Stimulated activated CD8-positive, alpha-beta memory T cell treated with anti-CD3 and anti-CD28 coated beads, Interleukin-2, amount 100 ng/mL, for 1 hour (primary cell): Measurements from ENCODE around the gene ROBO3.
A peak's percentile ranks its signal among the peaks of the same experiment; 100 is the strongest.

Experiments used
- DNase-seq, 2 donors: peaks; one replicate each; pipeline ENCODE4 v3.0.0-alpha.2; 2020; ENCODE audit warnings: low read depth in 2 of 2

ROBO3 gene

GRCh38 chr11:124846070-124846673 lies 19.1 kb upstream of the ROBO3 start:
- DNase-seq: no peak

GRCh38 chr11:124859171-124859570 lies 6.1 kb upstream of the ROBO3 start:
- DNase-seq: no peak

- DNase-seq: no peak
Measured at GRCh38 chr11:124861670-124862069, 3.6 kb upstream of the ROBO3 start.

- no peak for DNase-seq
Measured at GRCh38 chr11:124863137-124863825, 2.0 kb upstream of the ROBO3 start.

DNA sequence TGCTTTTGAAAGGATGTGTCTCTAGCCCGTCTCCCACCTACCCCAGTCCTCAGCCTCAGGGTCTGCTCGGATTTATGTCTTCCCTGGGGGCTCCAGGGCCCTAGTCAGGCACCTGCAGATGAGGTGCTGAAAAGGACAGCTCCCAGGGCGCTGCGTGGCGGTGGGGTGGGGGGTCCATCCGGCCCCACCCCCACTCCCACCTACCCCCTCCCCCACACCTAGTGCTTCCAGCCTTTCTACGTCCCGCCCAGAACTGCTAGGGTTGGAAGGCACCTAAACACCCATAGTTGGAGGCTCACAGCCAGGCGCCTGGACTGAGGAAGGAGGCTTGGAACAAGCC lies 1.4 kb upstream of the ROBO3 start:
- DNase-seq: no peak

- no peak for DNase-seq
Measured at GRCh38 chr11:124864176-124864891, 898 bp upstream of the ROBO3 start.

DNA sequence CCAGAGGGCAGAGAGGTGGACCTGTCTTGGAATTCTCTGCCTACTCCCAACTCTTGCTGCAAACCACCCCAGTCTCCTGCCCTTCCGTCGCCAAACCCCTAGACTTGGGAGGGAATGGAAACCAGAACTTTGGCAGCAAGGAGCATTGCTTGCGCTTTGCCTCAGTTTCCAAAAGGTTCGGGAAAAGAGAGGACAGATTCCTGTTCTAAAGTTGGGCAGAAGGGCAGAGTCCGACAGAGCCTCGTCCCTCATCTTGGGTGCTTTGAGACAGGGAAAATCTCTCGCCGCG lies 396 bp upstream of the ROBO3 start:
- DNase-seq: no peak

DNA sequence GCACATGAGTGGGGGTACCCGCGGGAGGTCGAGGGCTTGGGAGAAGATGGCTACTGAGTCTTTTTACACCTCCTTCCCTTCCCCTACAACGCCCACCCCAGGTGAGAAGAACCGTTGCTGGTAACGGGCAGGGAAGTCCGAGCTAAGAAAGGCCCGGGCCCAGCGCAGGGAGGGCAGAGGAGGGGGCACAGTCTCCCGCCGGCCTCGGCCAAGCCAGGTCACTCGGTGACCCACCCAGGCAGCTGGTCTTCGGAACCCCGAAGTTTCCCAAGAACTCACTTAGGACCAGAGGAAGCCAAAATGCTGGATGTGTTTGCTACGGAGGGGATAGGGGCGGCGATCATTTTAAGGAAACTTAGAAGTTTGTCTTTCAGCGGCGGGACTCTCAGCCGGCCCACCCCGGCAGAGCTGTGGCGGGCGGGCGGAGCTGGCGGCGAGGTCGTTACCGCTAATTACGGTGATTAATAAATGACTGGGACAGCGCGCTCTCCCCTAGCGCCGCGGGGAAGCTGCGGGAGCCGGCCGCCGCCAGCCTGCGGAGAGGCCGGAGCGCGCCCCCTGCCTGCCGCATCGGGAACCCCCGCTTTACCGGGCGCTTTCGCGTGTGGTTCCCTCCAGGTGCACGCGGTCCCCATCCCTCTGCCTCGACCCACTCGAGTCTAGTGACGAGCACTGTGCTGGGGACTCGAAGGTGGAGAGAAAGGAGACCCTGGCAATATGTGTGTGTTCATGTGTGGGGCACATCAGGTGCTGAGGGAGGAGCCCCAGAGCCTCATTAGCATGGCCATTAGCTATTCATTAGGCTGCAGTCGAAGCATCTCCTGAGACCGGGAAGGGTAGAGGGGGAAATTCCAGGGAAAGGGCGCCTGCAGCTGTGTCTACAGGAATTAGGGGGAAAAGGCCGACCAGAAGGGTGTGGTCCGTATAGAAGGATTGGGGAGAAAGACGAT lies 945 bp downstream of the ROBO3 start:
- peak in 1 of 2 donors; percentile 17 for DNase-seq

GRCh38 chr11:124867700-124868099 lies 2.5 kb downstream of the ROBO3 start:
- no peak for DNase-seq

- no peak for DNase-seq
Measured at GRCh38 chr11:124868331-124869274, 3.4 kb downstream of the ROBO3 start.

DNA sequence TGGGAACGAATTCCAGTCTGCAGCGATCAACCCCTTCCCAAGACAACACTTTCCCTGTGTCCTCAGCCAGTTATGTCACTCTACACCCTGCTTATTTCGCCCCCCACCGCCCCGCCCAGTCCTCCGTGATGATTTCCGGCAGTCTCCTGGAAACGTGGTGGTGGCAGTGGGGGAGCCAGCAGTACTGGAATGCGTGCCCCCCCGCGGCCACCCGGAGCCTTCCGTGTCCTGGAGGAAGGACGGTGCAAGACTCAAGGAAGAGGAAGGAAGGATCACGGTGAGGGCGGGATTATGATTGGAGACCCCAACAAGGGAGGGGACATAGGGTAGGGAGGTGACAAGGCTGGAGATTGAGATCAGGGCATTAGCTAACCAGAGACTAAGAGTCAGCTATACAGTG lies 4.1 kb downstream of the ROBO3 start:
- no peak for DNase-seq

DNA sequence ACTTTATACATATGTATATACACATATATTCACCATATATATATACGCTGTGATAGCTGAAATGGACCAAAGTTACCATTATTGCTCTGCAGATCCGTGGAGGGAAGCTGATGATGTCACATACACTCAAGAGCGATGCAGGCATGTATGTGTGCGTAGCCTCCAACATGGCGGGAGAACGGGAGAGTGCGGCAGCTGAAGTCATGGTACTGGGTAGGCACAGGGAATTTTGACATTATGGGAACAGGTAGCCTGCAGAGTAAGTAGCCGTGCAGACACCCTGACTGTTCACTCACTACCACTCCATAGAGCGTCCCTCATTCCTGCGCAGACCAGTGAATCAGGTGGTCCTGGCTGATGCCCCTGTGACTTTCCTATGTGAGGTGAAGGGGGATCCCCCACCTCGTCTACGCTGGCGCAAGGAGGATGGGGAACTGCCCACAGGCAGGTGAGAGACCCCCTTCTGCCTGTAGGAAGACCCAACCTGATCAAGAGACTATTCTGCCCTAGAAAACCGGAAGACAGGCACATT lies 4.7 kb downstream of the ROBO3 start:
- DNase-seq: no peak

DNA sequence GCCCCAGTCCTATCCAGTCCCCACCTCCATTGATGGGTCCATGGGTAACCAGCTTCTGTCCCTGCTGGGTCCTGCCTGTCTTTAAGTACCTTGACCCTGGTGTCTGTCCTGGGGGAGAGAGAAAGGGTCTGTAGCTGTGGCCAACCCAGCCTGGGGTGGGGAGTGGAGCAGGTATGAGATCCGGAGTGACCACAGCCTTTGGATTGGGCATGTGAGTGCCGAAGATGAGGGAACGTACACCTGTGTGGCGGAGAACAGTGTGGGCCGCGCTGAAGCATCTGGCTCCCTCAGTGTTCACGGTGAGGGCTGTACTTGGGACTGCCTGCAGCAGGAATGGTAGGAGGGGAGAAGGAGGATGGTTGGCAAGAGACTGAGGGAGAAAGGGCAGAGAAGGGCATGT lies 5.2 kb downstream of the ROBO3 start:
- DNase-seq: no peak

GRCh38 chr11:124872280-124872679 lies 7.0 kb downstream of the ROBO3 start:
- DNase-seq: no peak

- DNase-seq: no peak
Measured at GRCh38 chr11:124872741-124873140, 7.5 kb downstream of the ROBO3 start.

GRCh38 chr11:124873951-124874350 lies 8.7 kb downstream of the ROBO3 start:
- DNase-seq: no peak

GRCh38 chr11:124874571-124875255 lies 9.5 kb downstream of the ROBO3 start:
- DNase-seq: no peak

DNA sequence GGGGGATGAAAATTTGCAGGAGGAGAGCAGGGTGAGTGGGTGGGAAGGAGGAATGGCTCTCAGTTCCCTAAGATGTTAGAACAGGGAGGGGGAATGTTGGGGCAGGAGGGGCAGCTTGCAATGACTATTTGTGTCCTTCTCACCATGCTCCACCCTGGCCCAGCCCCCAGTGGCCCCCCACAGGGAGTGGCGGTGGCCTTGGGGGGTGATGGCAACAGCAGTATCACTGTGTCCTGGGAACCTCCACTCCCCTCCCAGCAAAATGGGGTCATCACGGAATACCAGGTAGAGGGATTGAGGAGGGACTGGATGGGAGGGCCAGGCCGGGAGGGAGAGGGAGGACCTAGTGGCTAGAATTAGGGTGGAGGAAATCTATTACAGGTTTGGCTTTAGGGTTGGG lies 10.2 kb downstream of the ROBO3 start:
- DNase-seq: no peak

- DNase-seq: peak; percentile 34 to 55
Measured at GRCh38 chr11:124875943-124876817, 10.9 kb downstream of the ROBO3 start.
